HG03039 (cell line): ENCODE results near the gene SLC9A3.

Experiments
- ATAC-seq: cut with Tn5 transposase; IDR thresholded peaks from one replicate; pipeline ENCODE4 v1.9.1; 2021; ENCODE audit warnings: mild to moderate bottlenecking, moderate library complexity; ENCODE audit not compliant: unreplicated experiment

The SLC9A3 gene

DNA sequence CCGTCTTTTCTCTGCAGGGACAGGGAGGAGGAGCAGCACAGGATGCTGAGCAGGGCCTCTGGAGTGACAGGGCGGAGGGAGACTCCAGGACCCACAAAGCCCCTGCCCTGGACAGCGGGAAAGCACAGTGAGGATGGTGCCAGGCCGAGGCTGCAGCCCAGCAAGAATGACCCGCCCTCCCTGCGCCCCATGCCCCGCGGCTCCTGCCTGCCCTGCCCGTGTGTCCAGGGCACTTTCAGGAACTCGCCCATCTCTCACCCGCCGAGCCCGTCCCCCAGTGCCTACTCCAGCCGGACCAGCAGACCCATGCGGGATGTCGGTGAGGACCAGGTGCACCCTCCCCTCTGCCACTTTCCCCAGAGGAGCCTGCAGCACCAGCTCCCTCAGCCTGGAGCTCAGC, 90.4 kb downstream of the SLC9A3 start:
- no peak for ATAC-seq

DNA sequence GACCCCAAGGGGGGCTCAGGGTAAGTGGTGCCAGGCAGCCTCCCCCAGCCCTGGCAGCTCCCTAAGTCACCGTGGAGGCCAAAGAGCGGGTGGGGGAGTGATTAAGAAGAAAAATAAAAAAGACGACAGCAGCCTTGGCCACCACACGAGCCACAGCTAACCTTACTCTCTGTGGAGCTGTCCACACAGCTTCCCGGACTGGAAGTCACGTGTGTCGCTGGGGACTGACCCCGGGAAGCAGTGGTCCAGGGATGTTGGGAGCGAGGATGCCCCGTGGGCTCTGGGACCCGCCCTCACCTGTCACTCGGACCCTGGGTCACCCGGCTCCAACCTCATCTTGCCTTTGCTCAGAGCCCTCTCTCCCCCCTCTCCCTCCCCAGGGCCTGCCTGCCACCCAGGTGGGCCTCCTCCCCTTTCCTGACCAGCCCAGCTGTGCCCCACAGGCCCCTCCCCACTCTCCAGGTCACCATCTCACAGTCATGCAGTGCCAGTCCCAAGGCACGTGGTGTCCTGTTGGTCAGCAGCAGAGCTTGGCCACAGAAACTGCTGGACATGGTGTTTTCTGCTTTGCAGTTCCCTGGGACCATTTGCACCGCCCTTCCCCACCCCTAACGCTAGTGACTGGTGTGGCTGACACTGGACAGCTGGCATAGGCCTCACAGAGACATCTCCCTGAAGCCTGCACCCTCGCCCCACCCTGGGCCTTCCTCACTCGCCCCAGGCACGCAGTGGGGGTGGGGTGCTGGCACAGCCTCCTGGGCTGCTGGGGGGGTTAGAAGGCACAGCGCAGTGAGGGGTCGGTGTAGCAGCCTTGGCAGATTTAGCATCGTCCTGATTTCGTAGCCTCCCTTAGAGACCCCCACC, 91.1 kb downstream of the SLC9A3 start:
- ATAC-seq, result no peak

DNA sequence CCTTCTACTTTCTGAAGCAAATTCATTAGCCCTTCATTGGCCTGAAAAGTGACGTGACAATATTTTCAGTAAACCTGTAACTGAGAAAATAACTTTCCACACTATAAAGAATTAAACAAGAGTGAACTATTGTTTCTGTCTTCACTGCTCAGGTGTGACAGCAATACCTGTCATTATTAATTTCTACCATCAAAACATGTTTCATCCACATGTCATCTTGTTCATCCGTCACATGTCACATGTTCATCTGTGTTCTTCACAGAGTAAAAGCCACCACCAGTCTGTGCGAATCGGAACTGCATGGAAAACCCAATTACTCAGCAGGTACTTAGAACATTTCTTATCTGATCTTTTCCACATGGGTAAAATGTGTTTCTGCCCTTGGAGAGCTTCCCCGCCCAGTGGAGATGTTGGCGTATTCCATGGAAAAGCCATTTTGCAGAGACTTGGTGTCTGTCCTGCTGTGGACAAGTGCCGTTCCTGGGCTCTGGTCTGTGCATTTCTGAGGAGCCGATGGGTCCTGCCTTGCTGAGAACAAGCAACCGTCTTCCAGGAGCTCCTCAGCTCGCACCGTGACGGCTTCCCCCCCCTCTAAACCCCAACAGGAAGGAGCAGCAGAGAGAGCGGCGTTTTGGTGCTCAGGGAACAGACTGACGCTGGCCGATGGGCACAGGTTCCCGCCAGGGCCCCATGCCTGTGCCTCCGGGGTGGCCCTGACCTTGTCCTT, 91.9 kb downstream of the SLC9A3 start:
- ATAC-seq, result no peak

DNA sequence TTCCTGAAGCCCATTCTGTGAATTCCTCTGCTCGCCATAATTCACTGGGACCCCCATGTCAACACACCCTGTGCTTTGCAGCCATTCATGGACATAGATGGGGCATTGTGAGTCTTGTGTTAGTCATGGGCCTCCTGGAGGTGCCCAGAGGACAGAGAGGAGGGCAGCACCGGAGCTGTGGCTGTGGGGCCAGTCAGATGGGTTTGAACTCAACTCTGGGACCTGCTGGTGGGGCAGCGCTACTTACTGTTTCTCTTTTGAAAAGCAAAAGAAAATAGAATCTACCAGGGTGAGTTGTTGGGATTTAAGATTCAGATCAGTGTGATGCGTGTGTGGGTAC, 92.6 kb downstream of the SLC9A3 start:
- ATAC-seq, result no peak

DNA sequence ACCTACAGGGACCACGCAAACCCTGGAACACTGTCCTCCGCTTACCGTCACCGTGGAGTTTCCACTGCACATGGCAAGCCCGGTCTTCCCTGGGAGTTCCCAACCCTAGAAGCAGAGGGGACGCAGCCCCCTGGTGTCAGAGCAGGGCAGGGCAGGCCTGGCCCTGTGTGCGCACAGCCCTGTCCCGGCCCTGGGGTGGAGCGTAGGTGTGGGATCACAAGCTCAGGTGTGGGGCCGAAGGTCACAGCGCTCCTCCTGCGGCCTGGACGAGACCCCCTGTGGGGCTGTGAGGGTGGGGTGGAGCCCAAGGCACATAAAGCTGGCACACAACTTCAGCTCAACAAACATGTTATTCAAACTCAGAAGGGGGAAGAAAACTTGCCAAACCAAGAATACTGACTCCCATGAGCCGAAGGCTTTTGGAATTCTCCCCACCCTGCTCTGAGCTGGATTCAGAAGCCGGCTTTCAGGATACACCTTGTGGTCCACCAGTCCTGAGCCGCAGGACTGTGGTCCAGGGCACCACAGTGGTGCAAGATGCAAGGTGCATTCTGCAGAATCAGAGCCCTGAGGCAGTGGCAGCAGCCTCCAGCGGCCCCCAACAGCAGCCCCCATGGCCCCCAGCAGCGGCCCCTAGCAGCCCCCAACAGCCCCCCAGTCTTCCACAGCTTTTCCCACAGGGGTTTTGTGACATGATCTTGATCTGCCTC, 93.1 kb downstream of the SLC9A3 start:
- peak; percentile 57 for ATAC-seq

DNA sequence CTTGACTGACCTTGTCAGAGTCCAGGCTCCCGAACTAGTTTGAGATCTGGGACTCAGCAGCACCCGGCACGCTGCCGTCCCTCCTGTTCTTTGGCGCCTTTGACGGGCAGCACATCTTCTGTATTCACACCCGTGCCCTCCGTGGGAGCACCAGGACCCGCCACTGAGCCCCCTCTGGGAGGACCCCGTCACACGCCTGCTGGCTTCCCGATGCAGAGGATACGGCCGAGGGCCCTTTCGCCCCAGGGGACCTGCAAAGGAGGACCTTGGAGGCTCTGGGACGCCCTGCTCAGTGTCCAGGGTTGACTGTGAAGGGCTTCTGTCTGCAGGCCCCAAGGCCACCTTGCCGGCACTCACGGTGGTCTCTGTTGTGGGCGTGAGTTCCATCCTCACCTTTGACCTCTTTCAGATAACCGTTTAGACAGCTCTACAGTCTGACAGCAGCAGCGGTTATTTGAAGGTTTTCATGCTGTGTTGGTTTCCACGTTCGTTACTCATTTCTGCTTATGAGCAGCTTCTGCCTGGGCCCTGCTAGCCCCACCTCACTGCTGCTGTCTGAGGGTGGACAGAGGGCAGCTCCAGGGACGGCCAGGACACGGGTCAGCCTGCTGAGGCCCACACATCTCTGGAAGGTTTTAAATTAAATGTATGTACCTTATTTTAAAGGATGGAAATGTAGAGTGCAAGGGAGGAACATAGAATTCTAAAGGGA, 93.9 kb downstream of the SLC9A3 start:
- no peak for ATAC-seq

DNA sequence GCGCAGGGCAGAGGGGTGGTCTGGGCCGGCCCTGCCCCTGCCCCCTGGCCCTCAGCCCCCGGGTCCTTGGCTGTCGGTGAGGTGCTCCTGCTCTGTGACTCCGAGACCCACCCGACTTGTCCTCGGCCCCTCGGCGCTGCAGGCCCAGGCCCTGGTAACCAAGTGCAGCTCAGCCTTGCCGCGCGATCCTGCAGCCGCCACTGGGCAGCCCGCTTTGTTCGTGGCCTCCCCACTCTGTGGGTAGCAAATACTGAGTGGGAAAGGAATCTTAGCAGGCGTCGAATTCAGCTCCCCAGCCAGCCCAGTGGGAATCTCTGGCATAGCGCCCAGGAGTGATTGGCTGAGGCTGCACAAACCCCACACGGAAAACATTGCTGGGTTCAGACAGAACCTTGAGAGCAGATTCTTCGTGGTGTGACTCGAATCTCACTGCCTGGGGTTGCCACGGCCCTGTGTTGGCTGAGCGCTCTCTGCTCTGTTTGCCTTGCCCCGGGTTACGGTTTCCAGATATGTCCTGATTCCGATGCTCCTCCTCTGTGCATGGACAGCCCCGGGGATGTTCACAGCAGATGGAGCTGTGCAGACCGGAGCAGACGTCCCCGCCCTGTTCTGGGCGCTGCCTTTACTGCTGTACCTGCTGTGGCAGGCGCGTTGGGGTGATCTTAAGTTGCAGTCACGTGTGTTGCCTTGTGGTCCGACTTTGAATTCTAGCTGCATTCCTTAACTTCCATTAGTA, 94.6 kb downstream of the SLC9A3 start:
- no peak for ATAC-seq

DNA sequence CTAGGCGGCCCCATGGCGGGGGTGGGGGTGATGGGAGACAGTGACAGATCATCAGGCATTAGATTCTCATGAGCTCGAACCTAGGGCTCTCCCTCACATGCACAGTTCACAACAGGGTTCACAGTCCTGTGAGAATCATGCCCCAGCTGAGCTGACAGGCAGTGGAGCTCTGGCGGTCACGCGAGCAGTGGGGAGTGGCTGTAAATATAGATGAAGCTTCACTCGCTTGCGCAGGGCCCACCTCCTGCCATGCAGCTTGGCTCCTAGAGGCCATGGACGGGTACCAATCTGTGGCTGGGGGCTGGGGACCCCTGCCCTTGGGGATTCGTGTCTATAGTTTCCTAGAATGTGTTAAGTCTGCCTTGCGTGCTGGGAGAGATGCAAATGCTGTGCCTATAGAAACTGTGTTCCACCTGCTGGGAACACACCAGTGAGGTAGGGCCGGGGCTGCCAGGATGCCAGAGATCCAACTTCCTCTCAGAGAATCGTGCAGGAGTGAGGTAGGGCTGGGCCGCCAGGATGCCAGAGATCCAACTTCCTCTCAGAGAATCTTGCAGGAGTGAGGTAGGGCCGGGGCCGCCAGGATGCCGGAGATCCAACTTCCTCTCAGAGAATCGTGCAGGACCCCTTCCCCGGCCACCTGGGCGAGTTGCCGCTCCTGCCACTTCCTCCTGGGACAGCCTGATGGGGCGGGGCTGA, 95.3 kb downstream of the SLC9A3 start:
- no peak for ATAC-seq

DNA sequence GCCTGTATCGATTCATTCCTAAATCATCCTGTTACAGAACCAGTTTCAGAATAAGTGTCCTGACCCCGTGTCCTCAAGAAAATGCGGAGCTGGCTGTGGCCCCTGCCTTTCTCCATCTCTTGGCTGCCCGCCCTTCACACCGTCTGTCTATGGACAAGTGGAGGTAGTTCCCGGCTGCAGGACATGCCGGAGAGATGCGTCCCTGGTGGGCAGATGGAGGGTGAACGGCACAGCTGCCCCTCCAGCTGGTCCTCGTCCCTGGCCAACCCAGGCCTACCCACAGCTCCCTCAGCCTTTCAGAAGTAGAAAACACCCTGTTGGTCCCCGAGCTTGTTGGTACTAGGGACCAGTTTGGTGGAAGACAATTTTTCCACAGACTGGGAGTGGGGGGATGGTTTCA, 96.0 kb downstream of the SLC9A3 start:
- ATAC-seq, result no peak

DNA sequence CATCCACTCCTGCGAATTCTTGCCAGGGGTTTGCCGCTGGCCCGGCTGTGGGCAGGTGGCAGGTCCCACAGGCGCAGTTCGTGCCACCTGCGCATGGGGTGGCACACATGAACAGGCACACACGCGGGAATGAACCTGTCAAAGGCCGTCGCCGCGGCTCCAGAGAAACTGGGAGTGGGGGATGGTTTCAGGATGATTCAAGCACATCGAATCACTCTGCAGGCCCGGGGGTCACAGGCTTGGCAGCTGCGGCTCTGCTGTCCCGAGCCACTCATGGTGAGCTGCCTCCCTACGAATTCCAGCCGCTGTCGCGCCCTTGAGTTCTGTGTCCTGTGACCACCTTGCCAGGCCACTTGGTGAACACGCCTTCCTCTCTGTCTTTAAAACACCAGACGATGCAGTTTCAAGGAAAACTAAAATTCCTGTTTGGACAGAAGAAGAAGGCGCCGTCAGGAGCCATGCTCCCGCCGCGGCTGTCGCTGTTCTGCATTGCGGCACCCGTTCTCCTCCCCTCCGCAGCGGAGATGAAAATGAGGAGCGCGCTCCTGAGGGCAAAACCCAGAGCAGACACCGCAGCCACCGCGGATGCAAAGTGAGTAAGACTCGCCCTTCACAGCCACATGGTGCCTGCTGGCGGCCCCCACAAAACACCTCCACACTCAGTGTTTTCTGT, 96.7 kb downstream of the SLC9A3 start:
- ATAC-seq, result no peak

DNA sequence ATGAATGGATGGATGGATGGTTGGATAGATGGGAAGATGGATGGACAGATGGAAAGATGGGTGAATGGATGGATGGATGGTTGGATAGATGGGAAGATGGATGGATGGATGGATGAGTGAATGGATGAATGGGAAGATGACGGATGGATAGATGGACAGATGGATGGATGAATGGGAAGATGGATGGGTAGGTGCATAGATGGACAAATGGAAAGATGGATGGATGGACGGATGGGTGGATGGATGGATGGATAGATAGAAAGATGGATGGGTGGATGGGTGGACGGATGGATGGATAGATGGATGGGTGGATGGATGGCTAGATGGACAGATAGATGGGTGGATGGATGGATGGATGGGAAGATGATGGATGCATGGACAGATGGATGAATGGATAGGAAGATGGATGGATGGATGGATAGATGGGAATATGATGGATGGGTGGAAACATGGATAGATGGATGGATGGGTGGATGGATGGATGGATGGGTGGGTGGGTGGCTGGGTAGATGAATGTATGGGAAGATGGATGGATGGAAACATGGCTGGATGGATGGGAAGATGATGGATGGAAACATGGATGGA, 97.8 kb downstream of the SLC9A3 start:
- ATAC-seq, result no peak

DNA sequence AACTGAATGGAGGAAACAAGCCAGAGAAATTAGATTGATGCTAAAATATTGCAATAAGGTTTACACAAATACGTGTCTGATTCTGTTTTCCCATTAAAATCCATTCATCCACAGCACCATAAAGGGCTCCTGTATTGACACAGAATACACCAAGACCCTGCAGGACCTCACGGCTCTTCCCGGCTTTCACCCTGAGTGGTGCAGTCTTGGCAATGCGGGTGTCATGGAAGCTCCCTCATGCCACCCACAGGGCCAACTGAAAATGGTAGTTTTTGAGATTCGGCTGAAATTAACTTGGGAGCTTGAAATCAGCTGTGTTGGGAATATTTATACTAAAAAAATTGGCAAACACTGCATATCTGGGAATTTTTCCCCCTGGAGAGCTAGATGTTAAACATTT, 98.5 kb downstream of the SLC9A3 start:
- no peak for ATAC-seq

DNA sequence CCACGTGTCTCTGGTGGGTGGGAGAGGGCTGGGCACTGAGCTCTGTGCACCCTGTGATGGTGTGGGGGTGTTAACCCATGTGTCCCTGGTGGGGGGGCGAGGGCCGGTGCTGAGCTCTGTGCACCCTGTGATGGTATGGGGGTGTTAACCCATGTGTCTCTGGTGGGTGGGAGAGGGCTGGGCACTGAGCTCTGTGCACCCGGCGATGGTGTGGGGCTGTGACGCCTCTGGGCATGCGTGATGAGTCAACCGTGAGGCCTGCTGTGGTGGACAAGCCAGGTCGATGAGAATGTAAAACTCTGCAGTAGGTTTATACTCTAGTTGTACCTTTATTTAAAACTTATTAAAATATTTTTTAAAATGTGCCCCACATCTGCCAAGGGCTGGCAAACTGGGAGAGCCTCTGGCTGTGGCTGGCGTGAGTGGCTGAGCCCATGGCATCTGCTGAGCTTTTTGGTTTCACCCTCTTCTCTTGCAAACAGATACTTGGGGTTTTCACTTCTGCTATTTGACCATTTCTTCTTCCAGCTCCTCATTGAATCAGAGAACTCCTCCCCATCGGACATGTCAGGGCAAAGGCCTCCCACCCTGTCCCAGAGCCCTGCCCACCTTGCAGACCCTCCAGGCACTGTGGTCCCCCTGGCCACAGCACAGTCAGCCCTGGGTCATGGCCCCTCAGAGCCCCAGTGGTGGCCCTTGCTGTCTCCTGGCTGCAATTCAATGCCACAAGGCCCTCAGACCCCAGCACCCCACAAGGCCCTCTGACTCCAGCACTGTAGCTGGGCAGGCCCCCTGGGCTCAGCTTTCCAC, 99.7 kb downstream of the SLC9A3 start:
- peak; percentile 73 for ATAC-seq

DNA sequence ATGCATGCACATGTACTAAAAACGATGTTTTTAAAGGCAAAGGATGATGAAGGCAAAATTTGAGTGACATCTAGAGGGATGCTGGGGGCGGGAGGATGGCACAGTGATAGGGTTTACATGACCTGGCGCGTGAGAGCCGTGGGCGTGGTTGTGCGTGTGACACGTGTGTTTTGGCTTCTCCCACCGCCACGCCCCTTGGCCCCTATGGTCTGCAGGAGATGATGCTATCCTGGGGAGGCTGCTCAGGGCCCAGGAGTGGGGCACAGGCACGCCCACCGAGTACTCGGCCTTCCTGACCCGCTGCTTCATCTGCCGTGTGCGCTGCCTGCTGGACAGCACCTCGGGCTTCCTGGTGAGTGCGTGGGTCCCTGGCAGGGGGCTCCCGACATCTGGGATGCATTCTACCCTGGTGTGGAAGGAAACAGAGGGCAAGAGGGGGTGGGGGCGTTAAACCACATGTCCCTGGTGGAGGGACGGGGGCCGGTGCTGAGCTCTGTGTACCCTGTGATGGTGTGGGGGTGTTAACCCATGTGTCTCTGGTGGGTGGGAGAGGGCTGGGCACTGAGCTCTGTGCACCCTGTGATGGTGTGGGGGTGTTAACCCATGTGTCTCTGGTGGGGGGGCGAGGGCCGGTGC, 100.5 kb downstream of the SLC9A3 start:
- ATAC-seq, result no peak

DNA sequence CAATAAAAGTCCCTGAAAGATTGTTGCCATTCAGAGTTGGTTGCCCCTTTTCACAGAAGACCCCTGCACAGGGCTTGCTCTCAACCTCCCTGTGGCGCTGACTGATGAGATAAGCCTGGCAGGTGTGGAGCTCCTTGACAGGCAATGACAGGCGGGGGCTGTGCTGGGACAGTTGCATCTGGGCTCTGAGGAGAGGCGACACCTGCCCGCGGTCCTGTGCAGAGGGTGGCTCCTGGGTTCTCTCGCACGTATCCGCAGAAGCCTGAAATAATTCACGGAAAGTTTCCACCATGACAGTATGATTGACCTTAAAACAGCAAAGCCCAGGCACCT, 101.0 kb downstream of the SLC9A3 start:
- no peak for ATAC-seq

DNA sequence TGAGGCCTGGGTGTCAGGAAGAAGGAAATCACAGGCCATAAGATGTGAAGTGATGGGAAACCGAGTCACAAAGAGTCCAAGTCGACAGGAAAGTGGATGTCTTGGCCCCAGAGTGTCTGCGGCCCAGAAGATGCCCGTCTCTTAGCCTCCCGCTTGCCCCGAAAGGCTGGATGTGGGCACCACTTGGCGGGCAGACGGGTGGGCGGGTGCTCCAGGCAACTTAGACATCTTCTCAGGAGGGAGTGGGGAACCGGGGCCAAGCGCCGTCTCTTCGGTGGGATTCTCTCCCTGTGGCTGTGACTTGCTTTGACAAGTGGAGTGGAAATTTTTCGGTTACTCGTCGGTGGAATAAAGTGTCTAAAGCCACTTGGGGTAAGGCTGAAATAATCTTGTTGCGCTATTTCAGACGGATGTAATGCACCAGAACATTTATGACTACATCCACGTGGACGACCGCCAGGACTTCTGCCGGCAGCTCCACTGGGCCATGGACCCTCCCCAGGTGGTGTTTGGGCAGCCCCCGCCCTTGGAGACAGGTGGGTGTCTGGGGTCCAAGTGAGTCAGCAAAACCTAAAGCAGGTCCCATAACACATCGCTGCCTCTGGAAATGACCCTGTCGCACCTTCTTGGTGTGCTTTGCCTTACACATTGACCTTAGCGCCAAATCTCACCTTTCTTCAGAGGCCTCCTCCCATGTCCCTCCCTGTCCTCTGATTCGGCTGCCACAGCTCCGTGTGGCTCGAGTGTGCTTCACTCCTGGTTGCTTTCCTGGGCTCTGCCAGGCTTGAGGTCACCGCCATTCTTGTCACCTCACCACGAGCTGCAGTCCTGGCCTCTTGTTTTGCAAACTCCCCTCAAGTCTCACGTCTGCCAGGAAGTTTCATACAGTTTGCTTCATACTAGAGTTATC, 101.7 kb downstream of the SLC9A3 start:
- no peak for ATAC-seq

DNA sequence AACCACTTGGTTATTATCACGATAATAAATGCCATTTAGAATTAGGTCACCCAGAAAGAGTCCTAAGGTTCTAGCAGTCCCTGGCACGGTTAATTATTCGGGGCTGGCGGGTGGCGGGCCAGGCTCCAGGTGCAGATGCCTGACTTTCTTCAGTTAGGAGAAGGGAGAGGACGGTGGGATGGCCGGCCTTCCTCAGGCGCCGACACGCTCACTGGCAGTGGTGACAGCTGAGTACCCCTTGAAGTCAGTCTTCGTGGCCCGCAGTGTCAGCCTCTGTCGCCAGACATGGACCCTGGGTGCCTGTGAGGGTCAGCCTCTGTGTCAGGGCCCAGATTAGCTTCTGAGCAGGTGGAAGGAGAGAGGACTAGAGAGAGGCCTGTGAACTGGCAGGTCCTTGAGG, 102.3 kb downstream of the SLC9A3 start:
- ATAC-seq, result no peak
